AG09319 (cell line): ENCODE data around the gene MMS19.

Experiments
- DNase-seq: peaks from one replicate; pipeline ENCODE4 v3.0.0-alpha.2; 2010; ENCODE audit warnings: low read depth; ENCODE audit errors: extremely low read depth
- CTCF ChIP-seq: IDR thresholded peaks from 2 replicates; pipeline ENCODE4 v1.5.1; 2011; ENCODE audit warnings: low read depth, mild to moderate bottlenecking, inconsistent platforms, low read length, moderate library complexity

The MMS19 gene

DNA sequence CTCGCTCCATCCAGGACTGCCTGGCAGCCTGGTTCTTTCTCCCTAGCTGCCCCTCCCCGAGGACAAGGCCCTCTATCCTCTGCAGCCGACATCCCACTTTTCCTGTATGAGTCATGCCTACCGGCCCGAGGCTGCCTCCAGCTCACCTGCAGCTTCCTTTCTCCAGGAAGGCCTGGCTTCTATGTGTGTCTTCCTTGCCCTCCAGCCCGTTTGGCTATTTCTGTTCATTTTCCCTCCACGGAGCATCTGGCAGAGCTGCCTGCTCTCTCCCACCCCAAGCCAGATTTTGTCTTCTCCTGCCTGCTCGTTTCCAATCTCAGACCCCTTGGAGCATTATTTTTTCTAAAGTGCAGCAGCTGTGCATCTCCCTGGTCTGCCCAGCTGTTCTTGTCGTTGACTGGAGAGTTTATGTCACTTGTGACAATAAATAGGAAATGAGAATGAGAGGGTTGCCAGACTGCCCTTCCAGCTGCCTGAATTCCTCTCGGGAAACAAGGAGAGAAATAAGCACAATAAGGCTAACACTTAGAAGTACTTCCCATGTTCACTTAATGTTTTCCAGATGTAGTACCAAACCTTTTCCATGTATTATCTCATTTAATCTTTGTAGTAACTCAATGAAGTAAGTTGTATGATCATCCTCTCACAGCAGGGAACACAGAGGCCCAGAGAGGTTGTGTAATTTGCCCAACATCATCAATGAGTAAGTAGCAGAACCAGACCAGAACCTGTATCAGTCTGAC lies 20.2 kb upstream of the MMS19 start:
- TF ChIP-seq CTCF = no peak
- no peak for DNase-seq

DNA sequence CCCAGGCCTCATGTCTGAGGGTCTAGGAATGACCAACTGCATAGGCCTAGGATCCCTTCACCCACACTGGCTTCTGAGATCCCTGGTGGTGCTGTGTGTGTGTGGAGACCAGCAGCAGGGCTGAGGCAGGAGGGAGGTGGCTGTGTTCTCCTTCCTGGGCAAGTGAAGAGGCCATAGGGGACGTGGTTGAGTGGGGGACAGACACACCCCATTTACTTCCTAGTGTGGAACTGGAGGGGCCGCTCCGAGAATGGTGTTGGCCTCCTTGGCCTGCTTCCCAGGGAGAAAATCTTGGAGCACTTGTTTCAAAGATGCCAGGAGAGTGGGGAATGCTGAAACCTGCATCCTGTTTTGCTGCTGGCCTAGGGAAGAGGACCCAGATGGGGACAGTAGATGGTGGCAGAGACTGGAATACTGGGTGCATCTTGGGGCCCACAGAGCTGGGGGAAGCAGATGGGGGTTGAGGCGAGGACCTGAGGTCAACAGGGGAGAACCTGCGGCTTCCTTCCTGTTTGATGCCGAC lies 19.6 kb upstream of the MMS19 start:
- DNase-seq = no peak
- no peak for TF ChIP-seq CTCF

DNA sequence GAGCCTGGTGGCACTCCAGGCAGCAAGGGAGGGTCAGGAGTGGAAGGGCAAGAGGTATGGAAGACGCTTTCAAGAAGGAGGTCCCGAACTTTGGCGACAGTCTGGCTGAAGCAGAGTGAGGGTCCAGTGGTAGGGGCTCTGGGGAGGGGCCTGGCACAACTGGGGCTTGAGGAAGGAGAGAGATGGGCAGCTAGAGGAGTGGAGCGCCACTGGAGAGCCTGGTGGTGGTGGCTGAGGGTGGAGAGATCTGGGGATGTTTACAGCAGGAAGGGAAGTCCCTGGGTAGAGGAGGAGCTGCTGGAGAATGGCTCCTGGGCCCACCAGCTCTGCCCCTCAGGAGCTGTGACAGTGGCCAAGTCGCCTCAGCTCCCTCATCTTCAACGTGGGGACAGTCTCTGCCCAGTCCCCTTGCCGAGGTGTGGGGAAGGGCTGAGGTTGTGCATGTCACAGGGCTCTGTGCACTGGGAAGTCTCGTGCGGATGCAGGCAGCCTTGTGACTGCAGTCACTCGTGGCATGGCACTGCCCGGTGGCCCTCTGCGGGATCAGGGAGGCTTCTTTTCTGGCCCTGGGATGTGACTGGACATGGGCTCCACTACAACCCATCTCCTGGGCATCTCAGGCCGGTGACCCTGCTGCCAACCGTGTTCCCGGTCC lies 19.0 kb upstream of the MMS19 start:
- no peak for DNase-seq
- no peak for TF ChIP-seq CTCF

- DNase-seq = no peak
Observed at GRCh38 chr10:97515271-97515978, 17.2 kb upstream of the MMS19 start.

DNA sequence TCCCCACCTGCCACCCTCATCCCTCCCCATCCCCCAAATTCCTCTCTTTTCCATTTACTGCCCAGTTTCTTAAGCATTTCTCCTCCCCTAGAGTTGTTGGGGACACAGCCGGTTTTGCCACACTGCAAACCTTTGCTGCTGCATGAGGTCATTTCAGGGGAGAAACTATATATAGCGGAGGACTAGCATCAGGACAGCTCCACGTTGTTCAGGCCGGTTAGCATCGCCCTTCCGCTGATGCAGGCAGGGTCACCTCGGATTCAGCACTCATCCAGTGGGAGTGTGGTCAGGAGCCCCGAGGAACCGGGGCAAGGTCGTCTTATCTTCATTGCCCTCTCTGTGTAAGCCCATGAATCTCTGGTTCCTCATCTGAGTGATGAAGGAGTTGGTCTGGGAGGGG lies 16.1 kb upstream of the MMS19 start:
- TF ChIP-seq CTCF = no peak
- DNase-seq = no peak

More at GRCh38 chr10:97515271-97515978, 17.2 kb upstream of the MMS19 start:
- no peak for TF ChIP-seq CTCF

GRCh38 chr10:97512993-97513392 lies 14.8 kb upstream of the MMS19 start:
- no peak for TF ChIP-seq CTCF
- no peak for DNase-seq
